Osteoblast (primary cell): ENCODE data around the gene HOMEZ. TPM values are rescaled to one million over a fixed set of nuclear protein-coding genes. Genes with fewer than 3 reads are reported as not detected.
A peak's percentile ranks its signal among the peaks of the same experiment; 100 is the strongest.

Source experiments
- DNase-seq: peaks from one replicate; pipeline ENCODE4 v3.0.0; 2011; ENCODE audit warnings: low spot score, mixed read lengths; ENCODE audit not compliant: insufficient read length; ENCODE audit errors: missing footprints
- H2AFZ ChIP-seq: 2 replicates; pipeline ENCODE4 v1.6.0; 2011; ENCODE audit warnings: mild to moderate bottlenecking, low read length
- H3K27ac ChIP-seq: 2 replicates; pipeline ENCODE4 v1.5.1; 2011; ENCODE audit warnings: mild to moderate bottlenecking, low read depth, low read length, moderate library complexity
- H3K27me3 ChIP-seq: 2 replicates; pipeline ENCODE4 v1.6.0; 2012; ENCODE audit warnings: mild to moderate bottlenecking, control low read depth, inconsistent platforms, low read length, moderate library complexity; ENCODE audit not compliant: insufficient read depth
- H3K36me3 ChIP-seq: 2 replicates; pipeline ENCODE4 v1.5.1; 2011; ENCODE audit warnings: mild to moderate bottlenecking, low read length, control low read depth, moderate library complexity; ENCODE audit not compliant: insufficient read depth
- H3K4me1 ChIP-seq: 2 replicates; pipeline ENCODE4 v1.5.1; 2011; ENCODE audit warnings: mild to moderate bottlenecking, low read length, control low read depth, moderate library complexity; ENCODE audit not compliant: insufficient read depth
- H3K4me2 ChIP-seq: 2 replicates; pipeline ENCODE4 v1.6.0; 2011; ENCODE audit warnings: mild to moderate bottlenecking, low read length; ENCODE audit not compliant: insufficient read depth
- H3K4me3 ChIP-seq: fragments of 200-600 bp; sonication (generic); 3 replicates; pipeline ENCODE4 v1.5.1; 2012; ENCODE audit warnings: mild to moderate bottlenecking, low read length, inconsistent platforms; ENCODE audit not compliant: insufficient read depth
- H3K79me2 ChIP-seq: 2 replicates; pipeline ENCODE4 v1.6.0; 2012; ENCODE audit warnings: mild to moderate bottlenecking, low read length, control low read depth, inconsistent platforms; ENCODE audit not compliant: insufficient read depth
- H3K9me3 ChIP-seq: 2 replicates; pipeline ENCODE4 v1.5.1; 2011; ENCODE audit warnings: low read depth, low read length, control low read depth
- H4K20me1 ChIP-seq: 2 replicates; pipeline ENCODE4 v1.6.0; 2012; ENCODE audit warnings: mild to moderate bottlenecking, low read length, control low read depth; ENCODE audit not compliant: insufficient read depth
- total RNA-seq: library from RNA; depleted of rRNA; stranded (reverse); fragments of >200 nt; gene quantifications from 2 replicates; pipeline ENCODE4 v1.2.3, GENCODE V29; 2012
- TF ChIP-seq, protein P1 (sequence below): IDR thresholded peaks from 2 replicates; pipeline ENCODE4 v1.5.1; 2011; ENCODE audit warnings: mild to moderate bottlenecking, low read depth, low read length, moderate library complexity; ENCODE audit errors: extremely low read depth

The HOMEZ gene
- total RNA-seq, 1 donor, result 5.4 TPM

DNA sequence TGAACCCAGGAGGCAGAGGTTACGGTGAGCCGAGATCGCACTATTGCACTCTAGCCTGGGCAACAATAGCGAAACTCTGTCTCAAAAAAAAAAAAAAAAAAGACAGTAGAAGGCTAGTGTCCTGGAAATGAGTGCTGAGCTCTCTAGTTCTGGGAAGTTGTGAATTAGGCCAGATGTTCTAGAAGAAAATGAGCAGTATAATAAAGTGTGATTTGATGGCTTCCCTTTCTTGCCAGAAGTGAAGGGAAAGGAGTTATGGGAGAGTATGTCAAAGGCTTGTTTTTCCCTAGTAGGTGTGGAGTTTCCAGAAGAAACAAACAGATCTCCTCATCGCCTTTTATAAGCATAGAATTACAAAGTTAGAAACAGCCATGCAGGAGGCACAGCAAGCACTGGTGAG is 27.7 kb downstream of the HOMEZ start:
- Histone ChIP-seq H3K9me3 (no peaks in the 10 kb centered on the region), H3K4me2 (no peak overlapping the region), H2AFZ (no peak overlapping the region), H3K27me3 (peaks cover 14% of the 10 kb centered on the region), H3K4me3 (no peak overlapping the region), H3K27ac (no peak overlapping the region), H3K79me2 (no peaks in the 10 kb centered on the region), H3K4me1 (no peaks in the 10 kb centered on the region), H3K36me3 (no peaks in the 10 kb centered on the region), H4K20me1 (no peaks in the 10 kb centered on the region)
- DNase-seq, result no peak
- TF ChIP-seq, protein P1, sequence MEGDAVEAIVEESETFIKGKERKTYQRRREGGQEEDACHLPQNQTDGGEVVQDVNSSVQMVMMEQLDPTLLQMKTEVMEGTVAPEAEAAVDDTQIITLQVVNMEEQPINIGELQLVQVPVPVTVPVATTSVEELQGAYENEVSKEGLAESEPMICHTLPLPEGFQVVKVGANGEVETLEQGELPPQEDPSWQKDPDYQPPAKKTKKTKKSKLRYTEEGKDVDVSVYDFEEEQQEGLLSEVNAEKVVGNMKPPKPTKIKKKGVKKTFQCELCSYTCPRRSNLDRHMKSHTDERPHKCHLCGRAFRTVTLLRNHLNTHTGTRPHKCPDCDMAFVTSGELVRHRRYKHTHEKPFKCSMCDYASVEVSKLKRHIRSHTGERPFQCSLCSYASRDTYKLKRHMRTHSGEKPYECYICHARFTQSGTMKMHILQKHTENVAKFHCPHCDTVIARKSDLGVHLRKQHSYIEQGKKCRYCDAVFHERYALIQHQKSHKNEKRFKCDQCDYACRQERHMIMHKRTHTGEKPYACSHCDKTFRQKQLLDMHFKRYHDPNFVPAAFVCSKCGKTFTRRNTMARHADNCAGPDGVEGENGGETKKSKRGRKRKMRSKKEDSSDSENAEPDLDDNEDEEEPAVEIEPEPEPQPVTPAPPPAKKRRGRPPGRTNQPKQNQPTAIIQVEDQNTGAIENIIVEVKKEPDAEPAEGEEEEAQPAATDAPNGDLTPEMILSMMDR, result no peak

DNA sequence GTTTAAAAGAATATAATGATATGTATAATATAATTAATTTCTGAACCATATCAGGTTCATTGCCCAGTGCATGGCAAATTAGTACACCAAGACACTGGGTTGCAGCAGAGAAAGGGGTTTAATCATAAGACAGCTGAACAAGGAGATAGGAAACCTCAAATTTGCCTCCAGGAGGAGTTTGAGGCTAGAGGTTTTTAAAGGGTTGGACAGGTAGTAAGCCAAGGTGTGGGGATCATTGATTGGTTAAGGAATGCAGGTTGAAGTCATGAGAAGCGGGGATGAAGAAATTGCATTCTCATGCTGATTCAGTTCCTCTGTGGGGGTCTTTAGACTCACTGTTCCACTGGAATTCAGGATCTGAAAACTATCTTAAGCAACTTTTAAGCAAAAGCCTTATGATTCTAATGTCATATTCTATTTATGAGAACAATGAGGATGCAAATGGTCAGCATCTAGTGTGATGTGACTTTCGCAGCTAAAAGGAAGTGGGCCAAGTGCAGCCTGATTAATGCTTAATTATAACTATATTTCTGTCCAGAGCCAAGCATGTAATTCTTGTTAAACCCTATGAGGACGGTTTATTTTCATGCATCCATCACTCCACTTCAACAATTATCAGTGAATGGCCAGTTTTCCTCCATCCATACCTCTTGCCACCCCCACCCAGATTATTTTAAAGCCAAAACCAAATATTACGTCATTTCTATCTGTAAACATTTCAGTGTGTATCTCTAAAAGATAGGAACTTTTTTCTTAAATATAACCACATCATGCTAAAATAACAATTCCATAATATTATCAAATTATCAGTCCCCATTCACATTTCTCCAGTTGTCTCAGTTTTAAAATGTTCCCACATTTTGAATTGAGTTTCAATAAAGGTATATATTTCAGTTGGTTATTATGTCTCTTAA is 33.3 kb downstream of the HOMEZ start:
- no peaks in the 10 kb centered on the region for H3K36me3 ChIP-seq
- TF ChIP-seq, protein P1, result no peak
- H3K27ac ChIP-seq, result no peak overlapping the region
- H2AFZ ChIP-seq, result no peak overlapping the region
- H4K20me1 ChIP-seq, result no peaks in the 10 kb centered on the region
- no peak for DNase-seq
- no peak overlapping the region for H3K4me2 ChIP-seq
- no peaks in the 10 kb centered on the region for H3K79me2 ChIP-seq
- peaks cover 13% of the 10 kb centered on the region for H3K27me3 ChIP-seq
- no peaks in the 10 kb centered on the region for H3K9me3 ChIP-seq
- no peaks in the 10 kb centered on the region for H3K4me1 ChIP-seq
- no peak overlapping the region for H3K4me3 ChIP-seq

DNA sequence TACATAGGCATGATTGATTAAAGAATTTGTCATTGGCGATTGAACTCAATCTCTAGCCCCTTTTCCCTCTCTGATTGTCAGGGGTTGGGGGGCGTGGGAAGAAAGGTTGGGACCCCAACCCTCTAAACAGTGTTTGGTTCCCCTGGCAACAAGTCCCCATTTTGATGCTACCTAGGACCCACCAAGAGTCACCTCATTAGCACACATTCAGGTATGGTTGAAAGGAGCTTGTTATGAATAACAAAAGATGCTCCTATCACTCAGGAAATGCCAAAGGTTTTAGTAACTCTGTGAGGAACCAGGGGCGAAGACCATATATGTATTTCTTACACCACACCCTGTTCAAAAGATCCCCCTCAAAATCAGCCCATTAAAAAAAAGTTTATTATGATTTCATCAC is 33.9 kb downstream of the HOMEZ start:
- no peak for DNase-seq
- Histone ChIP-seq H3K27me3 (peaks cover 13% of the 10 kb centered on the region), H4K20me1 (no peaks in the 10 kb centered on the region), H3K4me2 (no peak overlapping the region), H3K9me3 (no peaks in the 10 kb centered on the region), H2AFZ (no peak overlapping the region), H3K27ac (no peak overlapping the region), H3K36me3 (no peaks in the 10 kb centered on the region), H3K79me2 (no peaks in the 10 kb centered on the region), H3K4me1 (no peaks in the 10 kb centered on the region), H3K4me3 (no peak overlapping the region)
- TF ChIP-seq, protein P1, result no peak

DNA sequence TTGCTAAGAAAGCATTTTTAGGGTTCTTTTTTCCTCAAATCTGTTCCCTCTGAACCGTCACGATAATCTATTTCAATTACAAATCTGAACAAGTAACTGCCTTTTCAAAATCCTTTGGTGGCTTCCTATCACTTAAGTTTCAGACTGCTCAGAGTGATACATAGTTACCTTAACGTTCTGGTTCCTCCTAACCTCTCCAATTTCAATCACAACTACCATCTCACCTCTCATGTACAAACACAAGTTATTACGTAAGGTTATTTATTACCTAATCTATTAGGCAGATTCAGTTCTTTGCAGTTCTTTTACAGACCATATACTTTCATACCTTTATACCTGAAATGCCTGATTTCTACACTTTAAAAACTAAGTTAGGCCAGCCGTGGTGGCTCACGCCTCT is 36.1 kb downstream of the HOMEZ start:
- H3K4me1 ChIP-seq, result no peaks in the 10 kb centered on the region
- H2AFZ ChIP-seq, result no peak overlapping the region
- H3K27ac ChIP-seq, result no peak overlapping the region
- TF ChIP-seq, protein P1, result no peak
- no peaks in the 10 kb centered on the region for H4K20me1 ChIP-seq
- no peak overlapping the region for H3K4me2 ChIP-seq
- peaks cover 13% of the 10 kb centered on the region for H3K27me3 ChIP-seq
- H3K4me3 ChIP-seq, result no peak overlapping the region
- H3K9me3 ChIP-seq, result no peaks in the 10 kb centered on the region
- H3K79me2 ChIP-seq, result no peaks in the 10 kb centered on the region
- no peaks in the 10 kb centered on the region for H3K36me3 ChIP-seq
- peak; percentile 51 for DNase-seq
